ENCODE results near the gene NUDT1. TPM values are rescaled to one million over a fixed set of nuclear protein-coding genes. Genes with fewer than 3 reads are reported as not detected.

Gene NUDT1
- total RNA-seq, 1 donor from 2014 or later = 12.8 TPM

DNA sequence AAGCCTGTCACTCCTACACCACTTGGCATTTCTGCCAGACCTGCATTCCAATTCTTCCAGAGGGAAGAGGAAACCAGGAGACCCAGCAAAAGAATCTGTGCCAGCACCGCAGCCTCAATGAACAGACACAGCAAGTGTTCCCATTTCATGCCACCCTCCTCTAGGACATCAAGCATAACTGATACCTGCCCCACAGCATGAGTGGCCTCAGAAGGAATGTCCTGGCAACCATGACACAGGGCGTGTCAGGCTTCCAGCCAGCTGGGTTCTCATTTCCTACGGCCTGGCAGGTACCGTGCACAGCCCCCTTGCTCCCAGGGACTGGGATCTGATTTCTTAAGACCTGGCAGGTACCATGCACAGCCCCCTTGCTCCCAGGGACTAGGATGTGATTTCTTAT, 17.1 kb upstream of the NUDT1 start:
- Mint-ChIP-seq H3K36me3 (ENCODE audit: unreplicated experiment) (peaks cover 28% of the 10 kb centered on the region), H3K4me3 (ENCODE audit: unreplicated experiment) (no peak overlapping the region), H3K27ac (ENCODE audit: unreplicated experiment) (no peak overlapping the region), H3K9me3 (ENCODE audit: unreplicated experiment) (no peaks in the 10 kb centered on the region), H3K4me1 (ENCODE audit: unreplicated experiment) (no peaks in the 10 kb centered on the region), H3K27me3 (ENCODE audit: unreplicated experiment) (no peaks in the 10 kb centered on the region)
- TF ChIP-seq, protein P1, sequence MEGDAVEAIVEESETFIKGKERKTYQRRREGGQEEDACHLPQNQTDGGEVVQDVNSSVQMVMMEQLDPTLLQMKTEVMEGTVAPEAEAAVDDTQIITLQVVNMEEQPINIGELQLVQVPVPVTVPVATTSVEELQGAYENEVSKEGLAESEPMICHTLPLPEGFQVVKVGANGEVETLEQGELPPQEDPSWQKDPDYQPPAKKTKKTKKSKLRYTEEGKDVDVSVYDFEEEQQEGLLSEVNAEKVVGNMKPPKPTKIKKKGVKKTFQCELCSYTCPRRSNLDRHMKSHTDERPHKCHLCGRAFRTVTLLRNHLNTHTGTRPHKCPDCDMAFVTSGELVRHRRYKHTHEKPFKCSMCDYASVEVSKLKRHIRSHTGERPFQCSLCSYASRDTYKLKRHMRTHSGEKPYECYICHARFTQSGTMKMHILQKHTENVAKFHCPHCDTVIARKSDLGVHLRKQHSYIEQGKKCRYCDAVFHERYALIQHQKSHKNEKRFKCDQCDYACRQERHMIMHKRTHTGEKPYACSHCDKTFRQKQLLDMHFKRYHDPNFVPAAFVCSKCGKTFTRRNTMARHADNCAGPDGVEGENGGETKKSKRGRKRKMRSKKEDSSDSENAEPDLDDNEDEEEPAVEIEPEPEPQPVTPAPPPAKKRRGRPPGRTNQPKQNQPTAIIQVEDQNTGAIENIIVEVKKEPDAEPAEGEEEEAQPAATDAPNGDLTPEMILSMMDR (IDR thresholded peaks at IDR 0.05) = no peak
- no peak for DNase-seq (ENCODE audit: extremely low spot score, unreplicated experiment)

DNA sequence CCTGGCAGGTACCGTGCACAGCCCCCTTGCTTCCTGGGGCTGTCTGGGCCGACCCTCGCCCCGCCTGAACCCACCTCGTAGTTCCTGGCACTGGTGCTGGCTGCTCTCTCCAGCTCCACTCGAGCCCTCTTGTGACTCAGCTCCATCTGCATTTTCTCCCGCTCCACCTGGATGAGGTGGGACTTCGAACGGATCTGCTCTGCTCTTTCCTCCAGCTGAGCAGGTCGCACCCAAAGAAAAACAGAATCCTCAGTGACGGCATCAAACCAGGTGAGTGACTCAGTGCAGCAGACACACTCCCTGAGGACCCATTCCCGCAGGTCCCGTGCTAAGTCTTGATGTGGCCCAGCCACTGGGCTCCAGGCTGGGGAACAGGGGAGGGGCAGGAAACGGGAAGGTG, 16.7 kb upstream of the NUDT1 start:
- no peaks in the 10 kb centered on the region for H3K9me3 Mint-ChIP-seq (ENCODE audit: unreplicated experiment)
- TF ChIP-seq, protein P1 (IDR thresholded peaks at IDR 0.05) = no peak
- H3K4me1 Mint-ChIP-seq (ENCODE audit: unreplicated experiment) = no peaks in the 10 kb centered on the region
- H3K27me3 Mint-ChIP-seq (ENCODE audit: unreplicated experiment) = no peaks in the 10 kb centered on the region
- no peak overlapping the region for H3K27ac Mint-ChIP-seq (ENCODE audit: unreplicated experiment)
- H3K4me3 Mint-ChIP-seq (ENCODE audit: unreplicated experiment) = no peak overlapping the region
- DNase-seq (ENCODE audit: extremely low spot score, unreplicated experiment) = no peak
- peaks cover 28% of the 10 kb centered on the region for H3K36me3 Mint-ChIP-seq (ENCODE audit: unreplicated experiment)

DNA sequence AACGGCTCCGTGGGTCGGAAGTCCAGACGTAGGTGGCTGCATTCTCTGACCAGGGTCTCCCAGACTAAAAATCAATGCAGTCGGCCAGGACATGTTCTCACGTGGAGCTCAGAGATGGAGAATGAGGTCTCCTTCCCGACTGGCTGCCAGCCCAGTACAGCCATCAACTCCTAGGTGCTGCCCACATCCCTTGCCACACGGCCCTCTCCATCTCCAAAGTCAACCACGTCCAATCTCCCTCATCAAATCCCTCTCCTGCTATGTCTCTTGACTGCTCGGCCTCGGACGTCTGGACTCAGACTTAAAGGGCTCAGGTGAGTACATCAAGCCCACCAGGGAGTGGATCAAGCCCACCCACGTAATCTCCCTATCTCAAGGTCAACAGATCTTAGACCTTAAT, 16.2 kb upstream of the NUDT1 start:
- Mint-ChIP-seq H3K36me3 (ENCODE audit: unreplicated experiment) (peaks cover 28% of the 10 kb centered on the region), H3K9me3 (ENCODE audit: unreplicated experiment) (no peaks in the 10 kb centered on the region)

DNA sequence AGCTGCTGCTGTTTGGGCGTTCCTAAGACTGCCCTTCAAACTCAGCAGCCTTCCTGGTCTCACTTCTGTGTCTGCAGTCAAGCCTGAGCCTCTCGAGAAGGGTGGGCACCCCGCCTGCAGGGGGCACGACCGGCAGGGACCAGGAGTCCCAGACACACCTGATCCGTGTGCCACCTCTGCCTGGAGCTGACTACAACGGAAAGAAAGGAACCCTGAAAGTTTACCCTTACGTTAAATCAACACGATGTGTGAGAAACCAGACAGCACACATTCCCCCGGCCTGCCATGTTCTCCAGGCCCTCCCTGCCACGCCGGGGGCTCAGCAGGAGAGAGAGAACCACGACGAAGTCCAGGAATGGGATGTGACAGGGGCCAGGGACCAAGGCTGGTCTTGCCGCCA, 14.3 kb upstream of the NUDT1 start:
- TF ChIP-seq, protein P1 (IDR thresholded peaks at IDR 0.05) = no peak
- H3K4me1 Mint-ChIP-seq (ENCODE audit: unreplicated experiment) = peaks cover 8% of the 10 kb centered on the region
- peaks cover 20% of the 10 kb centered on the region for H3K36me3 Mint-ChIP-seq (ENCODE audit: unreplicated experiment)
- no peaks in the 10 kb centered on the region for H3K27me3 Mint-ChIP-seq (ENCODE audit: unreplicated experiment)
- H3K4me3 Mint-ChIP-seq (ENCODE audit: unreplicated experiment) = no peak overlapping the region
- no peak overlapping the region for H3K27ac Mint-ChIP-seq (ENCODE audit: unreplicated experiment)
- no peak for DNase-seq (ENCODE audit: extremely low spot score, unreplicated experiment)
- no peaks in the 10 kb centered on the region for H3K9me3 Mint-ChIP-seq (ENCODE audit: unreplicated experiment)

More for the DNA sequence above, 16.2 kb upstream of the NUDT1 start:
- no peak for DNase-seq (ENCODE audit: extremely low spot score, unreplicated experiment)
- H3K4me3 Mint-ChIP-seq (ENCODE audit: unreplicated experiment) = no peak overlapping the region
- TF ChIP-seq, protein P1 (IDR thresholded peaks at IDR 0.05) = no peak
- no peaks in the 10 kb centered on the region for H3K4me1 Mint-ChIP-seq (ENCODE audit: unreplicated experiment)
- H3K27me3 Mint-ChIP-seq (ENCODE audit: unreplicated experiment) = no peaks in the 10 kb centered on the region
- H3K27ac Mint-ChIP-seq (ENCODE audit: unreplicated experiment) = no peak overlapping the region

DNA sequence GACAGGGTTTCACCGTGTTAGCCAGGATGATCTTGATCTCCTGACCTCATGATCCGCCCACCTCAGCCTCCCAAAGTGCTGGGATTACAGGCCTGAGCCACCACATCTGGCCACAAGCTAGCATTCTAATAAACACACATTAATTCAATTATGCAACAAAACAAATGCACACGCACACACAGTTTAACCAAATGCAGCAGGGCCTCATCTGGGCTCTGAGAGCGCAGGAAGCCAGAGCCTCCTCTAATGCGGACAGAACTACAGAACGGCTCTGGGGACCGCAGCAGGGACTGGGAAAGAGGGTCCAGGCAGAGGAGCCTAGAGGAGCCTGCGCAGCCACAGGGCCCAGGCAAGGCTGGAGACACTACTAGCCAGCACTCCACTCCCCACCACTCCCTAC, 13.1 kb upstream of the NUDT1 start:
- H3K9me3 Mint-ChIP-seq (ENCODE audit: unreplicated experiment) = no peaks in the 10 kb centered on the region
- H3K4me1 Mint-ChIP-seq (ENCODE audit: unreplicated experiment) = peaks cover 14% of the 10 kb centered on the region
- TF ChIP-seq, protein P1 (IDR thresholded peaks at IDR 0.05) = no peak
- no peak for DNase-seq (ENCODE audit: extremely low spot score, unreplicated experiment)
- H3K4me3 Mint-ChIP-seq (ENCODE audit: unreplicated experiment) = no peak overlapping the region
- peaks cover 18% of the 10 kb centered on the region for H3K36me3 Mint-ChIP-seq (ENCODE audit: unreplicated experiment)
- no peak overlapping the region for H3K27ac Mint-ChIP-seq (ENCODE audit: unreplicated experiment)
- H3K27me3 Mint-ChIP-seq (ENCODE audit: unreplicated experiment) = no peaks in the 10 kb centered on the region

Data from osteocyte (in vitro differentiated cells).